Heart right ventricle (tissue), 16 donors: ENCODE measurements around the gene SPTBN1. TPM values are rescaled to one million over a fixed set of nuclear protein-coding genes. Genes with fewer than 3 reads are reported as not detected.

Source experiments
- ATAC-seq, 8 donors: fragments of 200-7000 bp; cut with Tn5 transposase; one replicate each; pipeline ENCODE4 v1.9.1; 2020; ENCODE audit warnings: mild to moderate bottlenecking in 8 of 8, moderate library complexity in 8 of 8, moderate number of reproducible peaks in 1 of 8
- DNase-seq, 2 donors: peaks; one replicate each; pipeline ENCODE4 v3.0.0-alpha.2; 2020
- H3K27ac ChIP-seq, 10 donors: fragments of 200-600 bp; sonication (generic) in 2 of 10; one replicate each; pipeline versions ENCODE4 v1.5.0 to v1.8.0; 2020 to 2022; ENCODE audit warnings: mild to moderate bottlenecking in 3 of 10
- H3K27me3 ChIP-seq, 7 donors: fragments of 200-600 bp; one replicate each; pipeline ENCODE4 v1.8.0; 2021 to 2022; ENCODE audit warnings: mild to moderate bottlenecking in 2 of 7
- H3K36me3 ChIP-seq, 9 donors: fragments of 200-600 bp; sonication (generic) in 1 of 9; one replicate each; pipeline versions ENCODE4 v1.5.0 to v1.8.0; 2020 to 2022; ENCODE audit warnings: mild to moderate bottlenecking in 2 of 9
- H3K4me1 ChIP-seq, 9 donors: fragments of 200-600 bp; sonication (generic) in 1 of 9; one replicate each; pipeline versions ENCODE4 v1.5.0 to v1.8.0; 2020 to 2022; ENCODE audit warnings: mild to moderate bottlenecking in 4 of 9
- H3K4me3 ChIP-seq, 10 donors: fragments of 200-600 bp; sonication (generic) in 2 of 10; one replicate each; pipeline versions ENCODE4 v1.5.0 to v1.8.0; 2020 to 2022; ENCODE audit warnings: mild to moderate bottlenecking in 7 of 10, moderate library complexity in 2 of 10
- H3K9me3 ChIP-seq, 11 donors: fragments of 200-600 bp in 10 of 11; sonication (generic) in 2 of 11; one replicate each; pipeline versions ENCODE4 v1.5.0 to v1.8.0; 2013 to 2022; ENCODE audit warnings: mild to moderate bottlenecking in 2 of 11, control low read depth in 1 of 11, moderate library complexity in 1 of 11
- CTCF ChIP-seq, 9 donors: fragments of 200-600 bp; sonication (generic) in 2 of 9; IDR thresholded peaks; one replicate each; pipeline versions ENCODE4 v1.5.0 to v1.8.0; 2021 to 2022; ENCODE audit warnings: antibody characterized with exemption in 9 of 9, mild to moderate bottlenecking in 5 of 9, moderate library complexity in 1 of 9
- WGBS, 2 donors: extraction: QIAGEN DNeasy Blood & Tissue Kit; methylation state at CpG; one replicate each; pipeline ENCODE4 v1.1.7; 2013; ENCODE audit warnings: inconsistent platforms in 1 of 2; 5-methylcytosine and 5-hydroxymethylcytosine counted together
- intact Hi-C, 10 donors: fragments of 100-400 bp; cut with DNase I; formaldehyde crosslinking; loops; one replicate each; pipeline versions ENCODE4 v1.11.1 to v1.14.2; 2022
- polyA plus RNA-seq, 2 donors: library from polyadenylated mRNA; stranded (reverse); fragments of 200-250 nt; gene quantifications; one replicate each; pipeline ENCODE4 v1.2.3, GENCODE V29; 2013
- total RNA-seq, 10 donors: library from RNA; stranded (reverse); fragmentation: NEBNext Ultra II Directional in 3 of 10; extraction: Animal tissue kit (Norgen Biotek cat#: 25700) in 3 of 10; gene quantifications; one replicate each; pipeline versions ENCODE4 v1.2.1 to v1.2.4, GENCODE V29; 2021 to 2023
- donor health status: Arrhythmogenic right ventricular cardiomyopathy.
- donor health status: ischemic (EF 13 %, LVEDD 7.1; RV severe dilation, severe dysfunction).
- donor health status: healthy with polysubstance abuse.
- donor health status: DM: no; HTN: yes; CAD: no.
- donor health status: DM: no; HTN: no; CAD: no.
- donor health status: ischemic (EF 25% LVEDD 6.9; RV normal size, moderate dysfunction).
- donor health status: ischemic (EF 25% LVEDD 5.7; RV mildly dilated, moderate dysfunction).
- donor health status: healthy.
- donor health status: DM: yes; HTN: yes; CAD: no.
- donor health status: Ischemic cardiomyopathy.
- donor health status: ischemic (EF 35%, LVEDD 5.7; RV mildly dilated, moderate dysfunction).
- donor health status: nonischemic (EF 11% LVEDD 7.7; RV severe dilation, severe dysfunction).
- donor health status: DM: yes; HTN: yes; CAD: no.
- donor health status: PGD.
- donor health status: ischemic (EF 29% LVEDD 5.4; RV normal size, mild dysfunction).
- donor health status: nonischemic (EF 23%, LVEDD 6.1; RV moderate dilation, normal function).

Gene SPTBN1
- total and polyA plus RNA-seq, 12 donors = 91.1 to 643 (median 494) TPM

GRCh38 chr2:54683596-54683995 lies 227.5 kb downstream of the SPTBN1 start:
- Histone ChIP-seq H3K9me3 (peaks cover 0 to 4% (median 0%) of the 10 kb centered on the region in 11 donors), H3K4me3 (no peak overlapping the region), H3K27ac (no peak overlapping the region), H3K27me3 (no peaks in the 10 kb centered on the region), H3K4me1 (peaks cover 0 to 15% (median 11%) of the 10 kb centered on the region in 9 donors), H3K36me3 (no peaks in the 10 kb centered on the region)
- TF ChIP-seq CTCF (IDR thresholded peaks at IDR 0.05) = no peak
- intact Hi-C loops = loop anchor here in 1 of 10 donors (10.0 kb wide), 1 partner anchor 479 kb away; no protein-coding TSS in a partner anchor
- WGBS, 2 donors = 90 to 93% methylated on average over 2 of the region's 2 CpGs
- no peak for ATAC-seq
- DNase-seq = no peak

DNA sequence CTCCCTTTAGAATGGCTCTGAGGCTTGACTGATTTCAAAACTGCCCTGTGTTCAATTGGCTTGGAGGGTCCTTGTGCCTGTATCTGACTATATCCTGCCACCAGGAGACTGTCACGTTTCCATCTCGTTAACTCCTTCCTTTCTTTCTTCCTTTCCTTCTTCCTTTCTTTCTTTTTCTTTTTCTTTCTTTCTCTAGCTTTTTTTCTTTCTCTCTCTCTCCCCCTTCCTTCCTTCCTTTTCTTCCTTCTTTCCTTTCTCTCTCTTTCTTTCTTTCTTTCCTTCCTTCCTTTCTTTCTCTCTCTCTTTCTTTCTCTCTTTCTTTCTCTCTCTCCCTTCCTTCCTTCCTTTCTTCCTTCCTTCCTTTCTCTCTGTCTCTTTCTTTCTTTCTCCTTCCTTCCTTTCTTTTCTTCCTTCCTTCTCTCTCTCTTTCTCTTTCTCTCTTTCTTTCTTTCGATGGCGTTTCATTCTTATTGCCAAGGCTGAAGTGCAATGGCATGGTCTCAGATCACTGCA lies 229.2 kb downstream of the SPTBN1 start:
- 77 to 81% methylated on average over 4 of the region's 4 CpGs for WGBS, 2 donors

GRCh38 chr2:54687595-54688152 lies 231.5 kb downstream of the SPTBN1 start:
- no peak for DNase-seq
- Histone ChIP-seq H3K27me3 (no peaks in the 10 kb centered on the region), H3K4me3 (no peak overlapping the region), H3K27ac (no peak overlapping the region), H3K36me3 (no peaks in the 10 kb centered on the region), H3K4me1 (no peaks in the 10 kb centered on the region), H3K9me3 (no peaks in the 10 kb centered on the region)
- intact Hi-C loops = loop anchor here in 1 of 10 donors (10.0 kb wide), 1 partner anchor 483 kb away; no protein-coding TSS in a partner anchor
- 87 to 90% methylated on average over 4 of the region's 4 CpGs for WGBS, 2 donors
- no peak for ATAC-seq
- TF ChIP-seq CTCF (IDR thresholded peaks at IDR 0.05) = no peak

More for the DNA sequence above, 229.2 kb downstream of the SPTBN1 start:
- intact Hi-C loops = loop anchor here in 1 of 10 donors (10.0 kb wide), 1 partner anchor 481 kb away; no protein-coding TSS in a partner anchor
- no peak for TF ChIP-seq CTCF (IDR thresholded peaks at IDR 0.05)
- Histone ChIP-seq H3K9me3 (peaks cover 0 to 4% (median 0%) of the 10 kb centered on the region in 11 donors), H3K36me3 (no peaks in the 10 kb centered on the region), H3K4me3 (no peak overlapping the region), H3K4me1 (peaks cover 0 to 11% (median 4%) of the 10 kb centered on the region in 9 donors), H3K27ac (no peak overlapping the region), H3K27me3 (no peaks in the 10 kb centered on the region)
- ATAC-seq (no peak), DNase-seq (no peak)

- intact Hi-C loops = no loop called here
- no peak for TF ChIP-seq CTCF (IDR thresholded peaks at IDR 0.05)
Measured at GRCh38 chr2:54691445-54692135, 235.5 kb downstream of the SPTBN1 start.

More at GRCh38 chr2:54691445-54692135, 235.5 kb downstream of the SPTBN1 start:
- H3K4me1 ChIP-seq = no peaks in the 10 kb centered on the region
- no peaks in the 10 kb centered on the region for H3K27me3 ChIP-seq
- WGBS, 2 donors = 91 to 95% methylated on average over 8 of the region's 8 CpGs
- no peak overlapping the region for H3K27ac ChIP-seq
- no peak overlapping the region for H3K4me3 ChIP-seq
- ATAC-seq (no peak), DNase-seq (no peak)
- H3K36me3 ChIP-seq = no peaks in the 10 kb centered on the region
- no peaks in the 10 kb centered on the region for H3K9me3 ChIP-seq
